Epithelial cell of esophagus (primary cell): ENCODE results near the gene C7orf57.
"Not testable (repeated sequence)": the region's sequence is repeated elsewhere in the genome, so short reads cannot be mapped to it uniquely, and the experiment has no call there.

Experiments used
- DNase-seq: peaks from one replicate; pipeline ENCODE4 v3.0.0; 2010; ENCODE audit warnings: low read depth
- H3K4me3 ChIP-seq: 2 replicates; pipeline ENCODE4 v1.5.1; 2011; ENCODE audit warnings: mild to moderate bottlenecking, low read length, control low read depth
- TF ChIP-seq, protein P1 (sequence below): IDR thresholded peaks from 2 replicates; pipeline ENCODE4 v1.5.1; 2011; ENCODE audit warnings: low read depth, mild to moderate bottlenecking, low read length, control low read depth, inconsistent platforms; ENCODE audit not compliant: insufficient read depth; ENCODE audit errors: missing control alignments

C7orf57 gene

DNA sequence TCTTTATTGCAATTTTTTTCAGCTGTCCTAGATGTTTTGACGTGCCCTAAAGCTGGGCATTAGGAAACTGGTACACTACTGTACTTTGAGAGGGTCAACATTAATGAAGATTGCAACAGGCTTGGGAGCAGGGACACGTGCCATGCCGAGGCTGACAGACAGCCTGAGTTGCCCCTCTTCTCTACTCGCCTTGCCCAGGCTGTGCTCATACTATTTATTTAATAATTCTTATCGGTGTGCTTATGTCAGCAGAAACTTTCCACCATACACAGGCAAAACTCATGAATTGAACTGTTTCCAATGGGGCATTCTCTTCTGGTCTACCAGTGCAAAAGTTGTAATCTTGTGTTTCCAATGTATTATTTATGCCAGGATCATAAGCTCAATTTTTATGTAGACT is 24.4 kb downstream of the C7orf57 start:
- no peak overlapping the region for H3K4me3 ChIP-seq
- no peak for DNase-seq
- TF ChIP-seq, protein P1, sequence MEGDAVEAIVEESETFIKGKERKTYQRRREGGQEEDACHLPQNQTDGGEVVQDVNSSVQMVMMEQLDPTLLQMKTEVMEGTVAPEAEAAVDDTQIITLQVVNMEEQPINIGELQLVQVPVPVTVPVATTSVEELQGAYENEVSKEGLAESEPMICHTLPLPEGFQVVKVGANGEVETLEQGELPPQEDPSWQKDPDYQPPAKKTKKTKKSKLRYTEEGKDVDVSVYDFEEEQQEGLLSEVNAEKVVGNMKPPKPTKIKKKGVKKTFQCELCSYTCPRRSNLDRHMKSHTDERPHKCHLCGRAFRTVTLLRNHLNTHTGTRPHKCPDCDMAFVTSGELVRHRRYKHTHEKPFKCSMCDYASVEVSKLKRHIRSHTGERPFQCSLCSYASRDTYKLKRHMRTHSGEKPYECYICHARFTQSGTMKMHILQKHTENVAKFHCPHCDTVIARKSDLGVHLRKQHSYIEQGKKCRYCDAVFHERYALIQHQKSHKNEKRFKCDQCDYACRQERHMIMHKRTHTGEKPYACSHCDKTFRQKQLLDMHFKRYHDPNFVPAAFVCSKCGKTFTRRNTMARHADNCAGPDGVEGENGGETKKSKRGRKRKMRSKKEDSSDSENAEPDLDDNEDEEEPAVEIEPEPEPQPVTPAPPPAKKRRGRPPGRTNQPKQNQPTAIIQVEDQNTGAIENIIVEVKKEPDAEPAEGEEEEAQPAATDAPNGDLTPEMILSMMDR = no peak

DNA sequence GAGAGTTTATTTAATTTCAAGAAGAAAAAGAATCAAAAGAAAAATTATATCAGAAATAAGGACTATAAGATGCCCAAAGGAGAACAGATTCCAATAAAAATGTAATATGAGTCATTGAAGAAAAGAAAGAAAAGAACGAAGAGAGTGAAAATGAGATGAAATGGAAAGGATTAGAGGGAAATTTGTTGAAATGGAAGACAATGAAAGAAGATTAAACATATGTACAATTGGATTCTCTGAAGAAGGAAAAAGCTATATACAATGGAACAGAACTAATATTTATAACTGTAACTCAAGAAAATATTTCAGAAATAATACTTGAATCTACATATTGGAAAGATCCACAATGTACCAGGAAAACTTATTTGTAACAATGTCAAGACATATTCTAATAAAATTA is 28.6 kb downstream of the C7orf57 start:
- H3K4me3 ChIP-seq = no peak overlapping the region
- TF ChIP-seq, protein P1 = no peak
- DNase-seq = no peak

DNA sequence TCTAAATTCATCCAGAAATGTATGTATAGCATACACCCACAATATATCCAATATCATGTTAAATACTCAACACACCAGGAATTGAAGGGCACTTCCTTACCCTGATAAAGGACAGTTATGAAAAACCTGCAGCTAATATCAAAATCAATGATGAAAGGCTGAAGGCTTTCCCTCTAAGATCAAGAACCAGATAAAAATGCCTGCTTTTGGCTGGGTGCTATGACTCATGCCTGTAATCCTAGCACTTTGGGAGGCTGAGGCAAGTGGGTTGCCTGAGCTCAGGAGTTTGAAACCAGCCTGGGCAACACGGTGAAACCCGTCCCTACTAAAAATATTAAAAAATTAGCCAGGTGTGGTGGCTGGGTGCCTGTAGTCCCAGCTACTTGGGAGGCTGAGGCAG is 32.1 kb downstream of the C7orf57 start:
- H3K4me3 ChIP-seq = no peak overlapping the region
- TF ChIP-seq, protein P1 = no peak
- DNase-seq = no peak

DNA sequence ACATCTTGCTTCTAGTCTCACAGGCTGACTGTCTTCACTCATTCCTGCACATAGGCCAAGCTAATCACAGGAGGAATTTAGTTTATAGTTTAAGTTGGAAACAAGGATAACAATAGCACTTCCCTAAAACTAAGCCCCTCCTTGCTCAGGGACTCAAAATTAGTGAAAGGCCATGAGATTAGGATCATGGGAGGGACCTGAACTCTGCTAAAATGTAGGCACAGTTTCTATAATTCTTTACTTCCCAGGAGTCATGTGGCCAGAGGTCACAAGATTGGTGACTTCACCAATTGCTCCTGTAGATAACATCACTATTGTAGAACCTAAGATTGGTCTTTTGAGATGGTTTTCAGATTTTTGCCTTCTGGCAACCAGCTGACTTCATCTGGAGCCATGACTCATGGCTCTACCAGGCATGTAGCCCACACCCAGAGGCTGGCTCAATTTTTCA is 38.9 kb downstream of the C7orf57 start:
- TF ChIP-seq, protein P1 = no peak
- no peak for DNase-seq

DNA sequence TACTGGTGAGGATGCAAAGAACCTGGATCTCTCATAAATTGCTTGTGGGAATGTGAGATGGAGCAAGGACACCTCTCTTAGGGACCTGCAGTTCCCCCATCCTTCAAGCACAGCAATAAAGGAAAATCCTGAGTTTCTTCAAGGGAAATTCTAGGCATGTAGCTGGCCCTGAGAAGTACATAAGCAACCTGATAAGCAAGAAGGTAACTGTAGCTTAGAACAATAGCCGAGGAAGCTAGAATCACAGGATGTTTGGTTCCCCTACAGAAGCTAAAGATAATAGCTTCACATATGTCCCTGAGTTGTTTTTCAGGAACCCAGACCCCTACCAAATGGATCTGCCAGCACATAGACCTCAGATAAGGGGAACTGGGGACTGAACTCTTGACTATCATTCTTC is 42.1 kb downstream of the C7orf57 start:
- TF ChIP-seq, protein P1 = no peak
- no peak for DNase-seq
- no peak overlapping the region for H3K4me3 ChIP-seq

More for the DNA sequence above, 38.9 kb downstream of the C7orf57 start:
- H3K4me3 ChIP-seq = no peak overlapping the region

DNA sequence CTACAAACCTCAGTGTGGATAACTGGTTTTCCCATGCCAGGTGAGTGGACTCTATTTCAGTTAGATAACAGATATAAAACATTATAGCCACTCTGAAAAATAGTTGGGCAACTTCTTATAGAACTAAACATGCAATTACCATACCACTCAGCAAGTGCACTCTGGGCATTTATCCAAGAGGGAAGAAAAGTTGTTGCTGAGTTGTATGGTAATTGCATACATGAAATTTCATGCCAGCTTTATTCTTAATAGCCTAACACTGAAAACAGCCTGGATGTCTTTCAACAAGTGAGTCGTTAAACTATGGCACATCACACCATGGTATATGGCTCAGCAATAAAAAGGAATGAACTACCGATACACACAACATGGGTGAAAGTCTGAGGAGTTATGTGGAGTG is 43.1 kb downstream of the C7orf57 start:
- no peak overlapping the region for H3K4me3 ChIP-seq
- peak; percentile 80 for DNase-seq
- TF ChIP-seq, protein P1 = no peak

DNA sequence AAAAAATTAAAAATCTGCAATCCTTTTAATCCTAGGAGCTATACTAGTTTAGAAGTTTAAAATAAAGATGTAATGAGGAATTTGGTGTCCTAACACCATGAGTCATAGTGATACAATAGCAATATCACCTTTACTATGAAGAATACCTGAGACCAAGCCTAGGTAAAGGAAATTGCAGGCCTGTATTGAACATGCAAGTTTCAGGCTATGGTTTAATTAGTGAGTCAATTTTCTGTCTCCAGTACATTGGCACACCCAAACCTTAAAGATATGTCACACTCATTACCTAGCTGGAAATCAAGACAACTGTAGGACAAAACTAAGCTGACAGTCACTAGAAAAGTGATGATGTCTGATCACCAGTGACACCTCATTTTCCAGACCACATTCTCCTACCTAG is 47.0 kb downstream of the C7orf57 start:
- DNase-seq = peak; percentile 79
- not testable (repeated sequence) for H3K4me3 ChIP-seq
